ENCODE results near the gene KCND3. TPM values are rescaled to one million over a fixed set of nuclear protein-coding genes. Genes with fewer than 3 reads are reported as not detected.

KCND3 gene
- total and polyA plus RNA-seq, 4 donors = 1.0 to 27.1 (median 6.1) TPM

GRCh38 chr1:111938536-111938935 lies 50.9 kb downstream of the KCND3 start (continued):
- TF ChIP-seq MAX (IDR thresholded peaks at IDR 0.05) (no peak), RAD21 (IDR thresholded peaks at IDR 0.05) (no peak)

GRCh38 chr1:111938123-111938522 lies 51.3 kb downstream of the KCND3 start:
- no peak for TF ChIP-seq REST (IDR thresholded peaks at IDR 0.05)
- TF ChIP-seq SP1 (IDR thresholded peaks at IDR 0.05) = no peak
- TF ChIP-seq FOXA2 (IDR thresholded peaks at IDR 0.05) = no peak
- no peak for TF ChIP-seq NR2F2 (IDR thresholded peaks at IDR 0.05)
- no peak for TF ChIP-seq FOXA1 (IDR thresholded peaks at IDR 0.05)
- TF ChIP-seq YY1 (IDR thresholded peaks at IDR 0.05) = no peak
- no peak for TF ChIP-seq RAD21 (IDR thresholded peaks at IDR 0.05)
- no peak for TF ChIP-seq RXRA (IDR thresholded peaks at IDR 0.05)
- no peak for TF ChIP-seq EGR1 (IDR thresholded peaks at IDR 0.05; ENCODE audit: low read depth in 2 of 2)
- no peak for TF ChIP-seq GABPA (IDR thresholded peaks at IDR 0.05 in 1 of 2, conservative IDR thresholded peaks at IDR 0.05 in 1 of 2)
- no peak for TF ChIP-seq CTCF (IDR thresholded peaks at IDR 0.05; ENCODE audit: low read depth, low read length, missing input control)
- TF ChIP-seq ZBTB33 (IDR thresholded peaks at IDR 0.05) = no peak
- no peak for TF ChIP-seq MAX (IDR thresholded peaks at IDR 0.05)
- TF ChIP-seq JUND (IDR thresholded peaks at IDR 0.05) = no peak
- no peak for TF ChIP-seq ATF3 (IDR thresholded peaks at IDR 0.05)
- no peak for TF ChIP-seq HNF4G (IDR thresholded peaks at IDR 0.05)
- no peak for TF ChIP-seq TAF1 (conservative IDR thresholded peaks at IDR 0.05)
- TF ChIP-seq HNF4A (conservative IDR thresholded peaks at IDR 0.05) = no peak
- H3K36me3 ChIP-seq (ENCODE audit: control insufficient read depth in 4 of 4, insufficient read depth in 3 of 4, low read depth in 1 of 4, low read length in 3 of 4) = no peaks in the 10 kb centered on the region
- no peak overlapping the region for H3K27ac ChIP-seq (ENCODE audit: low read depth in 1 of 2, low read length in 2 of 2)
- WGBS = 0% methylated on average over 1 of the region's 1 CpG
- H3K27me3 ChIP-seq (ENCODE audit: control insufficient read depth in 4 of 4, insufficient read depth in 4 of 4, low read length in 3 of 4) = no peaks in the 10 kb centered on the region
- no peak for DNase-seq (ENCODE audit: low spot score)
- H3K9me3 ChIP-seq (ENCODE audit: control insufficient read depth in 4 of 4, low read length in 3 of 4) = no peaks in the 10 kb centered on the region
- H3K9ac ChIP-seq (ENCODE audit: low read depth in 1 of 2, low read length in 2 of 2) = no peak overlapping the region
- no peak overlapping the region for H3K4me3 ChIP-seq (ENCODE audit: low read depth in 1 of 3, low read length in 3 of 3)
- H3K4me1 ChIP-seq (ENCODE audit: control insufficient read depth in 4 of 4, insufficient read depth in 4 of 4, low read length in 3 of 4) = no peaks in the 10 kb centered on the region
